ENCODE results near the gene PIEZO1. TPM values are rescaled to one million over a fixed set of nuclear protein-coding genes. Genes with fewer than 3 reads are reported as not detected.

The PIEZO1 gene
- total RNA-seq, 1 donor, result 197 TPM

DNA sequence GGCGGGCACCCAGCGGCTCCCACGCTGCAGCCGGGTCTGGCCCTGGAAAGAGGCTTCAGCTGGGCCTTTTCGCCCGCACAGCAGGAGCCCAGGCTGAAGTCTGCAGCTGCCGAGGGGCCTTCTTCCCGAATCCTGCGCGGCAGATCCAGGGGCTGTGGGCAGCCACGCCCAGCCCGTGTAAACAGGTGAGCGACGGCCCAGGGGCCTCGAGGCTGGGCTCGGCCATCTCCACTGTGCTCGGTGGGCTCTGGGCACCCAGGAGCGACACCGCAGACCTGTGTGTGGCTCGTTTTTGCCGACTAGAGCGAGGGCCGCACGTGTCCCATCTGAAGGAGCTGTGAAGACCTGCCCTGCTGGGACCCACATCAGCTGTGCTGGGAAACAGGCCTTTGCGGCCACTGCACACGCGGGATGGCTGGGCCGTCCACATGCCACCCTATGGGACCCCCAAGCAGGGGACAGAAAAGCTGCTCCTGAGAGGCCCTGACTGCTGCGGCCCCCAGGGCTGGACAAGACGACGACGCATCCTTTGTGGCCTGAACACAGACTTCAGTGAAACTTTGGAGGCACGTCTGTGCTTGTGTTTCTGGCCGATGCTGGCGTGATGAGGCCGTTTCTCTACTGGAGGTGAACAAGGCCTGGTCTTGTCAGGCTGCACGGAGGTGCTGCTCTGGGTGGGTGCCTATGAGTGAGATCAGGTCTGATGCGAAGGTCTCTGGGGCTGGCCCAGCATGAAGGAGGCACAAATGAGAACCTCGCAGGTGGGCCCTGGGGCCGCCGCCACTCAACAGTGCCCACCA, 31.9 kb upstream of the PIEZO1 start:
- no peak for DNase-seq (ENCODE audit: low read depth)
- H3K4me3 ChIP-seq (ENCODE audit: low read depth, low read length), result no peak overlapping the region
- TF ChIP-seq, protein P1, sequence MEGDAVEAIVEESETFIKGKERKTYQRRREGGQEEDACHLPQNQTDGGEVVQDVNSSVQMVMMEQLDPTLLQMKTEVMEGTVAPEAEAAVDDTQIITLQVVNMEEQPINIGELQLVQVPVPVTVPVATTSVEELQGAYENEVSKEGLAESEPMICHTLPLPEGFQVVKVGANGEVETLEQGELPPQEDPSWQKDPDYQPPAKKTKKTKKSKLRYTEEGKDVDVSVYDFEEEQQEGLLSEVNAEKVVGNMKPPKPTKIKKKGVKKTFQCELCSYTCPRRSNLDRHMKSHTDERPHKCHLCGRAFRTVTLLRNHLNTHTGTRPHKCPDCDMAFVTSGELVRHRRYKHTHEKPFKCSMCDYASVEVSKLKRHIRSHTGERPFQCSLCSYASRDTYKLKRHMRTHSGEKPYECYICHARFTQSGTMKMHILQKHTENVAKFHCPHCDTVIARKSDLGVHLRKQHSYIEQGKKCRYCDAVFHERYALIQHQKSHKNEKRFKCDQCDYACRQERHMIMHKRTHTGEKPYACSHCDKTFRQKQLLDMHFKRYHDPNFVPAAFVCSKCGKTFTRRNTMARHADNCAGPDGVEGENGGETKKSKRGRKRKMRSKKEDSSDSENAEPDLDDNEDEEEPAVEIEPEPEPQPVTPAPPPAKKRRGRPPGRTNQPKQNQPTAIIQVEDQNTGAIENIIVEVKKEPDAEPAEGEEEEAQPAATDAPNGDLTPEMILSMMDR (IDR thresholded peaks at IDR 0.05; ENCODE audit: insufficient read depth, low read depth, low read length), result no peak

DNA sequence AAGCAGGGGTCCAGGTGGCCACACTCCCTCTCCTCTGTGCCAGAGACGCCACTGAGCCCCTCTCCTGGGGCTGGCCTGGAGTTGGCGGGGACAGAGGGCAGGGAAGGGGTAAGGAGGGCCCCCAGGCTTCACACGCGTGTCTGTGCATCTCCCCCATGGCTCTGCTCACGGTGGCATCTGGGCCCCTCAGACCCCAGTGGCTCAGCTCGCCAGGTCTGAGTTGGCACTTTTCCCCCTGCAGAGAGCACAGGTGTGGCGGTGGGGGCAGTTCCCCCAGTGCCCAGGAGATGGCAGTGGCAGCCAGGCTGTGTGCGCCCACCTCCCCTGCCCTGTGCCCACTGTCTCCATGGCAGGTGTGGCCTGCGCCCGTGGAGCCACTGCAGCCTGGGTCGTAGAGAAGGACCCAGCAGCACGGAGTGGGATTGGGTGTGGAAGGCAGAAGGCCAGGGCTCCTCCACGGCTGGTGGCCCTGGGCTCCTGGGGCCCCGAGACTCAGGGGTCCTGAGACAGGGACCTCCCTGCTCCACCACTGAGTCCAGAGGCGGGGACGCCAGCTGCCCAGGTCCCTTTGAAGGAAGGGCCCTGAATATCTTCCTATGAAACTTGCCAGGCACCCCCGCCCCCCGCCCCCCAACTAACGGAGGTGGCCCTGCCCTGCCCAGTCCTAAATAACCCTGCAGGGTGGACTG, 31.0 kb upstream of the PIEZO1 start:
- TF ChIP-seq, protein P1 (IDR thresholded peaks at IDR 0.05; ENCODE audit: insufficient read depth, low read depth, low read length), result peak; percentile 62
- no peak overlapping the region for H3K4me3 ChIP-seq (ENCODE audit: low read depth, low read length)
- DNase-seq (ENCODE audit: low read depth), result no peak

DNA sequence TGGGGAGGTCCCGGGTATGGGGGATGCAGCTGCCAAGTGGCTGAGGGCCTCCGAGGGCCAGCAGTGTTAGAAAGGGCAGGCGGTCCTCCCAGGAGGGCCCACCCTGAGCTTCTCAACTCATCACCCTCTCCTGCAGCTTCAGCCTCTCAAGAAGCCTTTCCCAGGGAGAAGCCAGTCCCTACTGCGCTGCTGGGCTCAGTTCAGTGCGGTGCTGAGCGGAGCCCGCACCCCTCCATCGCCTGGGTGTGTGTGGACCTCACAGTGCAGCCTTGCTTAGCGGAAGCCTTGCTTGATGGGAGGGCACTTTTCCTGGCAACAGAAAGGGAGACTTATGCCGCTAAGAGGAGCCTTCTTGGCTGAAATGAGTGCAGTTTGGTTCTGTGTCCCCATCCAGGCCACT, 30.2 kb upstream of the PIEZO1 start:
- no peak for DNase-seq (ENCODE audit: low read depth)
- H3K4me3 ChIP-seq (ENCODE audit: low read depth, low read length), result no peak overlapping the region
- TF ChIP-seq, protein P1 (IDR thresholded peaks at IDR 0.05; ENCODE audit: insufficient read depth, low read depth, low read length), result no peak

DNA sequence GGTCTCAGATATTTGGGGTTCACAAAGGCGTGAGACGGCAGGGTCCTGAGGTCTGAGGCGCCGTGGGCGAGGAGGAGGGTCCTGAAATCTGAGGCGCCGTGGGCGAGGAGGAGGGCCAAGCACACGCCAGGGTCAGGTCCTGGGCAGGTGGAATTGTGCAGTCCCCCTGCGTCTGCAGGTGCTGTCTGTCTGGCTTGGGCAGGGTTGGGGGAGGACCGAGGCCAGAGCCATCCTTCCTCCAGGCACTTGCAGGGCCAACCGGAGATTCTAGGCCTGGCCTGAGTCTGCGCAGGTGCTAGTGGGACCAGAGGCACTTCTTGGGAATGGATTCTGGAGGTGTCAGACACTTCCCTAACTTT, 29.1 kb upstream of the PIEZO1 start:
- TF ChIP-seq, protein P1 (IDR thresholded peaks at IDR 0.05; ENCODE audit: insufficient read depth, low read depth, low read length), result no peak
- H3K4me3 ChIP-seq (ENCODE audit: low read depth, low read length), result no peak overlapping the region
- DNase-seq (ENCODE audit: low read depth), result no peak

DNA sequence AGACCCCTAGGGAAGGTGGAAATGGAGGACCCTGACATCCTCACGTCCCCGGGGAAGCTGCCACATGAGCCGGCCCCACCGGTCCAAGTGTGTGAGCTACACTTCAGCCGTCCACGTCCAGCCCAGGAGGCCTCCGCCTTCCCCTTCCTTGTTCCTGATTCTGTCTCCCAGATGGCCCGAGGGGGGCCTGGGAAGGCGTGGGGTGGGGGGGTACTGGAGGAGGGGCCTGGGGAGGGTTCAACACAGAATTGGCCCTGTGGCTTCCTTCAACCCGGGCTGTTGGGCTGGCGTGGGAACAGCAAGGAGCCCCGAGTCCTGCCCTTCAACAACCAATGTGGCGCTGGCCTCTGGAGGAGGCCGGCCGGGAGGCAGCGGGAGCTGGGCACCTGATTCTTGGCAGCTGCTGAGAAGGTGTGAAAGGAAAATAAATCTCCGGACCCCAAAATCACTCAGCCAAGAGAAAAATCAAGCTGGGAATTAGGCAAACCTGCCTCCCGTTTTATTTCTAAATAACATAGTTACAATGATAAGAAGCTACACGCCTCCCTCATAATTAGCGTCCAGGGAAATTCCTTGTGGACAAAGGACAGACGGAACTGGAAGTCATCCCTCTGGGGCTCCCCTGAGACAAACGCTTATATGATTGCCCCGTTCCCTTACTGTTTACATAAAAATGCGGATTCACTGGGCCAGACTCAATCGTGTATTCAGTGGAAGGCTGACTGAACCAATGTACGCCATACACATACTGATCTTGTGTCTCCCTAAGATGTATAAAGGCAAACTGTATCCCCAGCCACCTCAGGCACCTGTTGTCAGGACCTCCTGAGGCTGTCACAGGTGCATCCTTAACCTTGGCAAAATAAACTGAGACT, 28.5 kb upstream of the PIEZO1 start:
- TF ChIP-seq, protein P1 (IDR thresholded peaks at IDR 0.05; ENCODE audit: insufficient read depth, low read depth, low read length), result no peak
- H3K4me3 ChIP-seq (ENCODE audit: low read depth, low read length), result no peak overlapping the region
- DNase-seq (ENCODE audit: low read depth), result no peak

DNA sequence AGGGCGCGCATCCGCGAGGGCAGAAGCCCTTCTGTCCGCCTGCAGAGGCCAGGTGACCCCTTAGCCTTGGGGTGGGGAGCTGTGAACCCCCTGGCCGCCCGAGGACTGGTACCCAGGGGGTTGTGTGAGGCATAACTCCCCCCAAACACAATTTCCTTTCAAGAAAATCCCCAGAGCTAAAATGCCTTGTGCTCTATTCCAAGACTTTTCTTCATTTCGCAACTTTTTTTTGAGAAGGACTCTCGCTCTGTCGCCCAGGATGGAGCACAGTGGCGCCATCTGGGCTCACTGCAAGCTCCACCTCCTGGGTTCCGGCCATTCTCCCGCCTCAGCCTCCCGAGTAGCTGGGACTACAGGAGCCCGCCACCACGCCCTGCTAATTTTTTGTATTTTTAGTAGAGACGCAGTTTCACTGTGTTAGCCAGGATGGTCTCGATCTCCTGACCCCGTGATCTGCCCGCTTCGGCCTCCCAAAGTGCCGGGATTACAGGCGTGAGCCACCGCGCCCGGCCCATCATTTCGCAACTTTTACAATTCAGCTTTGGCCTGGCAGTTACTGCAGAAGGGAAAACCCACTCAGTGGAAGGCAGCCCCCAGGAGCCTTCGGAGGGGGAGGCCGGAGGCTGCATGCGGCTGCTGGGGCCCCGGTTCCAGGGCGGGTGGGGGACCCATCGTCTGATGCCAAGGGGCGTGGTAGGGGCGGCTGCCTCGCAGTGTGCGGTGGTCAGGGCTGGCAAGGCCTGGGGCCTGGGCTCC, 27.7 kb upstream of the PIEZO1 start:
- DNase-seq (ENCODE audit: low read depth), result peak; percentile 64
- peak overlapping the region; percentile 79 for H3K4me3 ChIP-seq (ENCODE audit: low read depth, low read length)
- TF ChIP-seq, protein P1 (IDR thresholded peaks at IDR 0.05; ENCODE audit: insufficient read depth, low read depth, low read length), result peak; percentile 3

Data from fibroblast of villous mesenchyme (primary cell).